GM19240 (cell line): ENCODE measurements around the gene GCN1.

Experiments
- DNase-seq: peaks from one replicate; pipeline ENCODE4 v3.0.0; 2011; ENCODE audit warnings: low spot score; ENCODE audit not compliant: insufficient read length

The GCN1 gene

DNA sequence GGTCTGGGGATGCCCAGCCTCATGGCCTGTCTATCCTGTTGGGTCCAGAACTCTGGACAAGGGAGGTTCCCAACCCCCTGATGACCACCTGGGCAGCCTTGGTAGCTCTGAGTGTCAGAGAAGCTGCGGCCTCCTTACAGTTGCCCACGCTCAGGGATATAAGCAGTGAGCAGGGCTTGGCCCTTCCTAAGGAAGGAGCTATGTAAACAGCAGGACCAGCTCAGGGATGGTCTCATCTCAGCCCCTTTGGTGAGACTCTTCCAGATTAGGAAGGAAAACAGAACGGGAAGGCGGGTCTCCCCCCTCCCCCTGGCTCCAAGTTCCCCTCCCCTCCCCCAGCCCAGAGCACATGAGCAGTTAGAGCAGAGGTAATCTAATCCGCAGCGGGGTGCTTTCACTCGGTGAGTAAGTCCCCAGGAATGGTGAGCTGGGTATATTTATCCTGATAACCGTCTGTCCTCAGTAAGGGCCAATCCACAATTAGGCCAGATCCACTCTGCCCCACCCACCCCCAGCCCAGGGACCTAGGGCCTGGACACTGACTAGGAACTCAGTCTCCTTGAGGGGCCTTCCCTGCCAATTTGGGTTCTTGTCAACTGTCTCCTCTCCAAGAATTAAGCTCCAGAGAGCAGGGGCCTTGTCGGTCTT, 35.9 kb upstream of the GCN1 start:
- DNase-seq: no peak

DNA sequence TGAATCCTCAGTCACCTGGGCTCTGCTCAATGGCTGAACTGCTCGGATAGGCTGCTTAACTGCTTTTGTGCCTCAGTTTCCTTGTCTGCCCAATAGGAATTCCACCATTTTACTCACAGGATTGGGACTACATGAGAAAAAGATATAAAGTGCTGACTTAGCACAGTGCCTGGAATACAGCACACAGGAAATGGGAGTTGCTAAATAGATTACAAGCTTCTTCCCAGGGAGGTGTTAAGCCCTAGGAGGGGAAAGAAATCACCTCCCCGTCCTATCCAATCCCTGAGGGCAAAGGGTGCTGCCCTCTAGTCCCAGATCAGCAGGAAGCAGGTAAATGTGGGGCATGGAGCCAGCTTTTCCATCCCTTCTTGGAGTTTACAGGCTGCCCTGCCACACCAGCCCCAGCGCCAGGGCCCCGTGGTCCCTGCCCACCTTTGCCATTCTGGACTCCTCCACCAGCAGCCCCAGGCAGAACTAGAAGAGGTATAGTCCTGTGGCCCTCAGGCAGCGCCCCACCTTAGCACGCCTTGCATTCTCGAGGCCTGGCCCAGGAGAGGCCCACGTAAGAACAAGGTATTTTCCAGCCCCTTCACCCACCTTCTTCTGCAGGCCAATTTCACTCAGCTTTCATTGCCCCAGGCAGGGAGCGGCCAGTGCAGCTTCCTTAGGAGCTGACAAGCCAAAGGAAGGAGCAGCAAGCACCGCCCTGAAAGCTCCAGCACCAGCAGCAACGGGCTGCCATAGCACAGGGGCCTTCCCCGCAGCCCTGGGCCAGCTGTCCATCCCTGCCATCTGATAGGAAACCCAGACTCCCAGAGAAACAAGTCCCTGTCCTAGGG, 35.2 kb upstream of the GCN1 start:
- DNase-seq: no peak

DNA sequence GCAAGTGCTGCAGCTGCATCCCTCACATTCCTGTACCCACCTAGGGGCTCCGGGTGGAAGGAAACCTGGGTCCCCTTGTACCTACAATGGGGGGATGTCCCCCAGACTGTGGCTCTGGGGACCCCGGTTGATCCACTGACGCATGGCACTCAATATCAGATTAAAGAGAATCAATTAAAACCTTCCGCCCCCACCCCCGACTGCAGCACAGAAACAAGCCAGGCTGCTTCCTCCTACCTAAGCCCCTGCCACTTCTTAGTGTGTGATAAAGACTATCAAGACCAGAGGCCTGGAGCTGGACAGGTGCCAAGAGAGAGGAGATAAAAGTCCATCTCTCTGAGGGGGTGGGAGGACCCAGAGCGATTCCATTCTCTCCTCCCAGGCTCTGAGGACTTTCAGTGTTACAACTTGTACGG, 34.6 kb upstream of the GCN1 start:
- DNase-seq: no peak

DNA sequence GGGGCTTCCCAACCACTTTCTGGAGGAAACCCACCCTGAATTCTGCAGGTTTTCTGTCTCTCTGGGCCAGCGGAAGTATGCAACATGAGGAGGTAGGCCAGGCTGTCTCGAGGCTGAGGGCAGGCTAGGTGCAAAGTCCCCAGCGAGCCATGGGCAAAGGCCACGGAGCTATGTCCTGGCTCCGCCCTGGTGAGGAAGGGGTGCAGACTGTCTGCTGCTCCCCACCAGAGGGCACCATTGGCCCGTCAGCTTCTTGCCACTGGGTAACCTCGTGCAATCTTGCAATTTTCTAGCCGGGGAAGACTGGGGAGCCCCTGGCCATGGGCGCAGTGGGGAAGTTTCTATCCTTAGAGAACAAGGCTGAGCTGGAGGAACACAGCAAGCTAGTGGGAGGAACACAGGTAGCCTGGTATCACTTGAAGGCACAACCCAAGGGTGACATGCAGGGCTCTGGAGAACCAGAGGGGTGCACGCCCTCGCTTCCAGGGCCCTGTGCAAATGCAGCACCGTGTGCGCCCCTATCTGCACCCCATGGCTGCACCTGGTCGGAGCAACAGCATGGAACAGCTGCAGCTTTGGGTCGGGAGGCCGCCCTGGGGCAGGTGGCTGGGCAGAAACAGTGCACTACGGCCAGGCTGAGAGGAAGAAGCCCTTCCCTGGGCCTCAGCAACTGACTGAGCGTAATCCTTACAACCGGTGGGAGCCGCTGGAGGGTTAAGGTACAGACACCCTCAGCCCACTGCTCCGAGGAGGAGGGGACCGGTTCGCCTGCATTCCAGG, 34.0 kb upstream of the GCN1 start:
- peak; percentile 93 for DNase-seq

DNA sequence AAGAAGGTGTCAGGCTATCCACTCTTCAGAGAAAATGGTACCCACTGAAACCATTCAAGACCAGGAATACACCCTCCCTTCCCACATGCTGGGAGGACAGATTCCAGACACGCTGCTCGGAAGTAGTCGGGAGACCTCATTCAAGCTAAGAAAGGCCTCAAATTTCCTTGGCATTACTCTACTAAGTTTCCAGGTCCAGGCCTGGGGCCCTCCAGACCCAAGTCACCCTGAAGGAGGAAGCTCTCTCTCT, 33.5 kb upstream of the GCN1 start:
- DNase-seq: no peak

DNA sequence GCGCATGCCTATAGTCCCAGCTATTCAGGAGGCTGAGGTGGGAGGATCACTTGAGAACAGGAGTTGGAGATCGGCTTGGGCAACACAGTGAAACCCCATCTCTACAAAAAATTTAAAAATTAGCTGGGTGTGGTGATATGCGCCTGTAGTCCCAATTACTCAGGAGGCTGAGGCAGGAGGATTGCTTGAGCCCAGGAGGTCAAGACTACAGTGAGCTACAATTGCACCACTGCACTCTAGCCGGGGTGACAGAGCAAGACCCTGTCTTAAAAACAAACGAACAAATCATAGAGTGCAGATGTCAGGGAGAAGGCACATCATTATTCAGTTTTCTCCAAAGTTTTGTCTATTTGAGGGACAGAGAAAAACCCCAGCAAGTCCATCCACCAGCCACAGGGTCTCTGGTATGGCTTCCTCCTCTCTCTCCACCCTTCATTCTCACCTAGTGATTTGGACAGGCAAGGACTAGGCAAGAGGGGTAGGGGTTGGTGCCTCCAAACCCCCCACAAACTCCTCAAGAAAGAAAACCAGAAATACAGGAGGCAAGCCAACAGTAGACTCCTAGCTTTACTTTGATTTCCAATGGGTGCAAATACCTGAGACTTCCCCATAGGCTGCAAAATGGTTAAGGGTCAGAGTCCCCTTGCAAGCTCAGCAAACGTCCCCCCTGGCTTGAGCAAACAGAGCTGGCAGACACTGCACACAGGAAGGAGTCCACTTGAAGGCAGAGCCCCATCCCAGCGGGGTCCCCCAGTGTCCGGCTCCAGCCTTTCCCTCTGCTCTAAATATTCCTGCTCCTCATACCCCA, 32.9 kb upstream of the GCN1 start:
- DNase-seq: no peak

DNA sequence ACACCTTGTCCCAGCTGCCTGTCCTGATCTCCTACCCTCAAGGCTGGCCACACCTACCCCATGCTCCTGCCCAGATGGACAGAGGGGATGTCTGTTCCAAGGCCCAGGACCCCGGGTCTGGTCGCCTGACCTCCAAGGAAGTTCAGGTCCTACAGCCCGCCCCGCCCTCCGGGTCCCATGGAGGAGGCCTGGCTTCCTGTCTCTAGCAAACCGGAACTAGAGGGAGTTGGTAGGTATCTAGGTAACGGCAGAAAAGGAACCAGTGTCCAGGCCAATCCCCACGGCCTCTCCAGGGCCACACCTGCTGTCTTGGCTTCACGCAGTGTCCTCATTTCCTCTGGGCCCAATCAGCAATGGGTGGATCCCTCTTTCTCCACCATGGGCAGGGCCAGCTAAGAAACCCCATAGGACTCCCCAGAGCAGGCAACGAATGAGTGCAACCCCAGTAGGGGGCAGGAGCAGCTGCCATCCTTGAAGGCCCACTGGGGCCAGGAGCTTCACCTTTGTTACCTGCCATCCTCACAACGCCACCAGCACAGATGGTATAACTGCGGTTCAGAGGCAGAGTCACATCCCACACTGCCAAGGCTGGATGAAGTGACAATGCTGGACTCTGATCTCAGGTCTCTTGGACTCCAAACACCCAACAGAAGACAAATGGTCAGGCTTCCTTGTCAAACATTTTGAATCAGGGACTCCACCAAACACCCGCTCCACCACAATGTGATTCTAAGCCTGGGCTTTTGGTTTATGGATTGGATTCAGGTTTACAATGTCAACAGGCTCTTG, 31.5 kb upstream of the GCN1 start:
- DNase-seq: no peak

DNA sequence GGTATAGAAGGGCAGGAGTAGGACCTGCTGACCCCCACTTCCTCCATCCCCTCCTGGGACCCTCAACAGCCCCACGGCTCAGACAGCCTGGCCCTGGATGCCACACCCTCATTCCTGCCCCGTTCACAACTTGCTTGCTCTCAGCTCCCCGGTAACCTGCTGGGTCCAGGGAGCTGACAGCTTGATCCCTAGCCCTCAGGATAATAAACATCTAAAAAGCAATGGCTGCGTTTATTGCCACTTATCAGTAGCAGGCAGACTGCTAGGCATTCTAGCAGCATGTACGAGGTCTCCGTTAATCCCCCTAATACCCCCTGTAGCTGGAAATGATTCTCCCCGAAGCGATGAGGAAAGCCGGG, 30.7 kb upstream of the GCN1 start:
- DNase-seq: no peak

DNA sequence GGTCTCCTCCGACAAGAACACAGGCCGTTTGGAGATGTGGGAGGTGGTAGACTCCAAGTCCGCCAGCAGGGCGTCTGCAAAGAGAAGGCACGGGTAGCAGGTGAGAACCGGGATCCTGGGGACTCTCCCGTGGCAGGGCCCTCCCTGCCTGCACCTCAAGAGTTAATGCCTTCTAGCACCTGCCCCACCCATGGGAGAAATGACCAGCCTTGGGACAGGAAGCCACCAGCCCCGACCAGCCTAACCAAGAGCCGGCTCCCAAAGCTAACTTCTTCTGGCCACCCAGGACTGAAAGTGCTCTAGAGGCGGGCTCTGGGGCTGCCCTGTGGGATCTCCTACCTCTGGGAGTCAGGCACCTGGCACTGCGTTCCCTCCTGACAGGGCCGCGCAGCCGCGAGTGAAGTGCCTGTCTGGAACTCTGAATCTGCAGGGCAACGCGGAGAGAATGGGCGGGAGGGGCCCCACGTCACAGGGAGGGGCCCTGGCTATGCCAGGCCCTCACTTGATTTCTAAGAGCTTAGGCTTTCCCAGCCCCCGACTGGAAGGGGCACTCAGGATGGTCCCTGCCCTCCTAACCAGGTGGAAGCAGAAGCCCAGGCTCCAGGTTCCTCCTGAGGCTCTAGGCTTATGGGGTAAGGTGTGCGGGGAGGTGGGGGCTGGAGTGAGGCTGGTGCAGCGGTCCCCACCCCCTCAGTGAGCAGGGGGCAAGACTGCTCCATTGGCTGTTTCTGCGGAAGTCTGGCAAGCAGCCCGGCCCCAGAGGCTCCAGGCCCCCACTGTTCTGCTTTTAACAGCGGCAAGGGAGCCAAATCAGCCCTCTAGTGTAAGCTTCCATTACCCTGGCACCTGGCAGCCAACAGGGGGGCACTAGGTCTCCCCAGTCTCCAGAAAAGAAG, 30.0 kb upstream of the GCN1 start:
- DNase-seq: no peak

DNA sequence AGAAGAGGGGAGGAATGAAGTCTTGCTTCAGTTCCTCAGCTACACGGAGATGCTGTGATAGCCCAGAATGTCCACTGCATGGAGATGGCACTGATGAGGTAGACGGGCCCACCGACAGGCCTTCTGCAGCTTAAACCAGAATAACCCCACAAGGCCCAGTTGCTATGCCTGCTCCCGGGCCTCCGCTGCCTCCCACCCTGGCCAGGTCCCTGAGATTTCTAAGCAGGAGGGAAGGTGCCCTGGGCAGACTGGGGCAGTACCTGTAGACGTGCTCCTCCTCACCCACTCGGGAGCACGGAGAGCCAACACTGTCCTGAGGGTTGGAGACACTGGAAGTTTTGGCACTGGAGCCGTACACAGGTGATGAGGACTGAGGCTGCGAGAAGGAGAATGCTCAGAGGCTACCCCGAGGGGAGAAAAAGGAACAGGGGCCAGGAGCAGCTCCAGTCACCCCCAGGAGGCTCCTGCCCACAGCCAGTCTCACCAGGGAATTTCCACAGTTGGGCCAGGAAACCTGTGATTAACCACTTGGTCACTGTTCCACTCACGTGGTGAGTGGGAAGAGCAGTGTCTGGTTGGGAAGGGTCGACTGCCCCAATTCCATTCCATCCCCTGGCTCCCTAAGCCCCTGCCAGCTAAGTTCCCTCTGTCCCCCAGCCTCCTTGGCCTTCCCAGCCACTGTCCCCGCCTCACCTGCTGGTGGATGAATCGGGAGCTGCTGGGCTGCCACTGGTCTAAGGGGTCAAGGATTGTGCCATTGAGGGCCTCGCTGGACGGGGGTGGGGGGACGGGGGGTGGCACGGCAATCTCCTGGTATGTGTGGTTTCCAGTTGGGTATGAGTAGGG, 29.2 kb upstream of the GCN1 start:
- no peak for DNase-seq

DNA sequence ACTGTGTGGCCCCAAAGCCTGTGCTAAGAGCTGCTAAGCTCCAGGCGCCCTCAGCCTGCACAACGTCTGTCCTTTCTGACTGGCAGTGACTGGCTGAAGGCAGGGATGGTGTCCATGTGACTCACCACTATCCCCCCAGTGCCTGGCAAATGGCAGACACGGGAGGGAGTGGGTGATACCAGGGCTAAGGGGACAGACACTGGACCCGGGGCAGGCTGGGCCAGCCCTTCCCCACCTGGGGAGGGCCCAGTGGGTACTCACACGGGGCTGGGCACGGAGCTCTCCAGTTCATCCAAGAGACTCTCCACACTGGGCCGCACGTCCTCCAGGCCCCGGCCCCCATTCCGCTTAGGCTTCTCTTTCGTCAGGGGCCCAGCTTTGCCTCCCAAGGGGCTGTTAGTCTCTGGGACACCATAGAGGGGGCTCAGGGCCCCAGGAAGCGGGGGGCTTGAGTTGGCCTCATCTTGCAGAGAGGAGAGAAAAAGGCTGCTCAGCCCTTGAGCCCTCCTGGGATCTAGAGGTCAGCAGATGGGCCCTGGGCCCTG, 27.8 kb upstream of the GCN1 start:
- no peak for DNase-seq

DNA sequence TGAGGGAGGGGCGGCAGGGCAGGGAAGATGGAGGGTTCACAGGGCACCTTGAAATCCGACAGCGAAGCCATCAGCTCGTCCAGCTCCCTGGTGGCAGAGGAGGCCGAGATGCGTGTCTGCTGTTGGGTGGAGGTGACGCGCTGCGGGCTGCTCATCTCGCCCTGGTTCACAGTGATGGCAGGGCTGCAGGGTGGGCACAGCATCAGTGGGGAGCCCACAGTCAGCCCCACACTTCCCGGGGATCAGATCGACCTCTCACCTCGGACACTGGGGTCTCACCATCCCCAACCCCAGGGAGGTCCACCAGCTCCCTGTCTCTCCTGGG, 27.0 kb upstream of the GCN1 start:
- no peak for DNase-seq

DNA sequence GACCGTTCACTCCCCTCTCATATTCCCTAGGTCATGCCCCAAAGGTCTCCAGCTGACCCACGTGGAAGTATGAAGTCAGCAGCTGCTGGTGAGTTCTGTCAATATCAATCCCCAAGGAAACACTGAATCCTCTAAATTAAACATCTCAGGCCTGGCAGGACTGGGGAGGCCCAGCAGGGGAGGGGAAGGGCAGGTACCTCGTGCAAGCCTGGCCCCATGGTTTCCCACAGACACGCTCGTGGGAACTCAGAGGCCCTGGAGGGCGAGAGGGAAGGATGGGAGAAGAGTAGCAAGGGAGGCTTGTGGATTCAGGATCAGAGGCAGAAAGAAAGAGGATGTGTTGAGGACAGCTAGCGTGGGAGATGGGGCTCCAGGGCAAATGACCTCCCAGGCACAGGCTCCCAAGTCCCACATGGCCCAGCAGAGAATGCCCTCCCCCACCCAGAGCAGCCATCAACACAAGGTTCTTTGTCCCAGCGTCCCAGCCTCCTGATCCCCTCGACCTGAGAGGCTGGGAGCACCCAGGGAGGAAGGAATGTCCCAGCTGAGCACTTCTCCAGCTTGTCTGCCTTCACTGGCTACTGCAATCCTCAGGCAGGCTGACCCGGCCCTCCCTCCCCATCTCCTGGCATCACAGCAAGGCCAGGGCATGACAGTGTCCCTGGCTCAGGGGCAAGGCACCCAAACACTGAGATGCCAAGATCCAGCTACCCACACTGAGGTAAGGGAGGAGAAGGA, 26.5 kb upstream of the GCN1 start:
- DNase-seq: no peak

DNA sequence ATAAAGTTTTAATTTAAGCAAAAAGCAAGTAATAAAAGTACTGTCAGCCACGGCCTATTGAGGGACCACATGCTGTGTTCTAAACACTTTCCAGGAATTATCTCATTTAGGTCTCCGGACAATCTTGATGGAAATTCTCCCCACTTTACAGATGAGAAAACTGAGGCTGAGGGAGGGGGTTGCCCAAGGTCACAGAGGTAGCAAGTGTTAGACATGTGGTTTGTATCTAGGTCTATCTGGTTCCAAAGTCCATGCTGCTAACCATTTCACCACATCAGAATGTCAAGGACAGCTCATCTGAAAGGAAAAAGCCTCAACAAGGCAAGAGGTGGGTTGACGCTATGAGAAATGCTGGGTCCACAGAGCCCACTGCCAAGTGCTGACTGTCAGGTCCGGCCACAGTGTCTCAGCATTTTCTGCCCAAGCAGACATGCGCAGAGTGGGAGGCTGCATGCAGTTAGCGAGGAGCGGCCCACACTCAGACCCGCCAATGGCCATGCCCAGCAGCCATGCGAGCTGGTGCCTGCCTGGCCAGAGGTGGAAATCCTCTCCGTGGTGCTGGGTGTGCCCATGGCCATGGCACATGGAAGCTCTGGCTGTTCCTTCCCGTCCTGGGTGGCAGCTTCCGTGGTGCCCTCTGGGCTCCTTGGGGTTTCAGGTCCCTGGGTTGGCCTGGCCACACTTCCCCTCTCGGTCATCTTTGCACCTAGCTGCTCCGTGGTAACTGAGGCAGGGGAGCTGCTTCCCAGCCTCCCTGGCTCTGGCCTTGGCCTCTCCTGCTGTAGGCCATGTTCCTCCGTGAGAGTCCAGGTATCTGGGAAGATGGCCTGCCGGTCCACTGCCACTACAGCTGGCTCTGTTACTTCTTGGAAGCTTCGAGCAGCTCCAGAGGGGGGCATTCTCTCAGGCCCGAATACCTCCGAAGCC, 24.4 kb upstream of the GCN1 start:
- no peak for DNase-seq

DNA sequence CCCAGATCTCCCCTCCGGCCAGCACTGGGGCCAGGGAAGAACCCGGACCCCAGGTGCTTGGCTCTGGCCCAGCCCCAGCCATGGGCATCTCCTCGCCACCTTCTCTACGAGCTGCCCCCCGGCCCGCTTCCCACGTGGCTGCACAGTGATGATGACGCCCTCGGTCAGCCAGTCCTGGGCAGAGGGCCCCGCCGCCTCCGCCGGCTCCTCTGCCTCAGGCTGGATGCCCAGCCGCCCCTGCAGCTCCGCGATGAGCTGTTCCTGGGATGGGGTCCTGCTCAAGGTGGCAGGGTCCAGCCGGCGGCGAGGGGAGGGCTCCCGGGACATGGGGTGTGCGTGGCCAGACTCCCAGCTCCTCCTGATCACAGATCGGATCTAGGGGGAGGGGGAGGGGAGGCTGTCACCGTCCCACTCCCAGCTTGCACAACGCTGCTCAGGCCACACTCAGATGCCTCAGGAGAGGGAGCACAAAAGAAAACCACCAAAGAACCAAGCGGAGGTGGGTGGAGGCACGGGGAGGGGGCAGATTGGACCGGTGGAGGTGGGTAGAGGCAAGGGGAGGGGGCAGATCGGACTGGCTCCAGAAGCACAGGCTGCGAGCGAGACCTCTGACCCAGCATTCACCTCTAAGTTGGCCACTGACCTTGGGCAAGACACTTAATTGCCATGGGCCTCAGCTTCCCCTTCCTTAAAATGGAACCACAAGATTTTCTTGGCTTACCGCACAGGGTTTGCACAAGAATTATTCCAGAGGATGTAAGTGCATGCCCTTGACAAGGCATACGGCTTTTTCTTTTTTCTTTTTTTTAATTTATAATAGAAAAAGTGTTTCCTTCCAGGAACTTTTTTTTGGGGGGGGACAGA, 22.5 kb upstream of the GCN1 start:
- DNase-seq: no peak
